ENCODE data around the gene NFE2L3. TPM values are rescaled to one million over a fixed set of nuclear protein-coding genes. Genes with fewer than 3 reads are reported as not detected.

The NFE2L3 gene
- total RNA-seq, 2 donors from 2014 or later, result 1.8 to 2.0 TPM

DNA sequence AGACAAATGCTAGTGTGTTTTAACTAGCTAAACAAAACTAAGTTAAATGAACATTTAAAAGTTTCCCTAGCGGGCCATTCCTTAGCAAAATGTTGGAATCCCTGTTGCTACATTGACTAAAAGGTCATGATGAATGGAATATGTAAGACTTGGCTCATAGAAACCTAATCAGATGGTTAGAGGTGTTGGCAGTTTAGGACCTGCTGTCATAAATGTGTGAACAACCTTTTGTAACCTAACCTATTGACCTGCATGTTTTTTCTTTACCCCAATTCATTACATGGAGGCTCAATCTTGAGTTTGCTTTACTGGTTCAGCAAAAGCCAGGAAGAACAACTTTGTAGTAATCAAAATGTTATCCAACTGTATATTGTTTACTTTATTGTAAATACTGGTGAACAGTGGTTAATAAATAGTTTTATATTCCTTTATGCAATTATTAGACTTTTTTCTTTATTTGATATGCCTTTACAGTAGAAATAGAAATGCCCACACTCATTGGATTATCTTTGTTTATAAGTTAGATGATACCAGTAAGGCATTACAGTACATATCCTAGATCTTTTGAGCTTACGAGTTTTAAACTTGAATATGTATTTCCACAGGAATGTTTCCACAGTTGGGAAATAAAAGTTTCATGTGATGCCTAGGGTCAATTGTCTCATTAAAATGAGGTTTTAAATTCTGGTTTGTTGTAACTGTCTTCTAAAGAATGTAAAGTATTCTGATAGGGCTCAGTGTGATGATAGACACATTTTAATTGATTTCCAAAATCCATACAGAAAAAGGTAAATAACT is 61.1 kb downstream of the NFE2L3 start:
- no peak for DNase-seq (ENCODE audit: low spot score)
- intact Hi-C loops (cut with DNase I), result no loop called here

DNA sequence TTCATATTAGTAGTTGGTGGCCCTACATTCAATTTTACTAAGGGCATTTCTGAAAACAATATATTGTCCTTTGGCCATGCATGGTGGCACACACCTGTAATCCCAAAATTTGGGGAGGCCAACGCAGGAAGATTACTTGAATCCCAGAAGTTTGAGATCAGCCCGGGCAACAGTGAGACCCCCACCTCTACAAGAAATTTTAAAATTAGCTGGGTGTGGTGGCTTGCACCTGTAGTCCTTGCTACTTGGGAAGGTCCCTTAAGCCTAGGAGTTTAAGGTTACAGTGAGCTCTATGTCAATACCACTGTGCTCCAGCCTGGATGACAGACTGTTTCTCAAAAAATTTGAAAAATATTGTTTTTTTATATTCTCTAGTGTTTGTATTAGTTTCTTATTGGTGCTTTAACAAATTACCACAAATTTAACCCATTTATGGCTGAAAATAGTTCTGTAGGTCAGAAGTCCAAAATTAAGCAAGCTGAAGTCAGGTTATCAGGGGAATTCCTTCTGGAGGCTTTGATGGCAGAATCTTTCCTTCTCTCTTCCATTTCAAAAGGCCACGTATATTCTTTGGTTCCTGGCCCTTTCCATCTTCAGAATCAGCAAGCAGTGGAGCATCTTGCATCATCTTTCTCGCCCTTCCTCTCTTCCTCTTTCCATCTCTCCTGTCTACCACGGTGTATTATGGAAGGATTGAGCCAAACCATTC is 62.0 kb downstream of the NFE2L3 start:
- no peak for DNase-seq (ENCODE audit: low spot score)
- intact Hi-C loops (cut with DNase I), result no loop called here

DNA sequence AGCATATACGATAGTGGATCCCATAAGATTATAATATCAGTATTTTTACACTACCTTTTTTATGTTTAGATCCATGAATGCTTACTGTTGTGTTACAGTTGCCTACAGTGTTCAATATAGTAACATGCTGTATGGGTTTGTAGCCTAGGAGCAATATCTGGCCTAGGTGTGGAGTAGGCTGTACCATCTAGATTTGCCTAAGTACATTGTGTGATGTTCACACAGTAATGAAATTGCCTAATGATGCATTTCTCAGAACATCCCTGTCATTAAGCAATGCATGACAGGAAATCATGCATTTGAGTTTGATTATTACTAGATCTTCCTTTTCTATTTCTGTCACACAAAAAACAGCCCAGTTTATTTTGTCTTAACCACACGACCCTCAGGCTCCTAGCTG is 64.1 kb downstream of the NFE2L3 start:
- intact Hi-C loops (cut with DNase I), result no loop called here

DNA sequence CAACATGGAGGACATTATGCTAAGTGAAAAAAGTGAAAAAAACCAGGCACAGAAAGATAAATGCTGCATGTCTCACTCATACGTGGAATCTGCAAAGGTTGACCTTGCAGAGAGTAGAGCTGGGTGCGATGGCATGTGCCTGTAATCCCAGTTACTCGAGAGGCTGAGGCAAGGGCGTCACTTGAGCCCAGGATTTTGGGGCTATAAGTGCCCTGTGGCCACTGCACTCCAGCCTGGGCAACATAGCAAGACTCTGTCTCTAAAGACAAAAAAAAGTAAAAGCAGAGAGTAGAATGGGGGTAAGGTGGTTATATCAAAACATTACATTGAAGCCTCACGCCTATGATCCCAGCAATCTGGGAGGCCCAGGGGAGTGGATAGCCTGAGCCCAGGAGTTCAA is 72.4 kb downstream of the NFE2L3 start:
- no peak for DNase-seq (ENCODE audit: low spot score)
- intact Hi-C loops (cut with DNase I), result no loop called here

More for the DNA sequence above, 64.1 kb downstream of the NFE2L3 start:
- no peak for DNase-seq (ENCODE audit: low spot score)

DNA sequence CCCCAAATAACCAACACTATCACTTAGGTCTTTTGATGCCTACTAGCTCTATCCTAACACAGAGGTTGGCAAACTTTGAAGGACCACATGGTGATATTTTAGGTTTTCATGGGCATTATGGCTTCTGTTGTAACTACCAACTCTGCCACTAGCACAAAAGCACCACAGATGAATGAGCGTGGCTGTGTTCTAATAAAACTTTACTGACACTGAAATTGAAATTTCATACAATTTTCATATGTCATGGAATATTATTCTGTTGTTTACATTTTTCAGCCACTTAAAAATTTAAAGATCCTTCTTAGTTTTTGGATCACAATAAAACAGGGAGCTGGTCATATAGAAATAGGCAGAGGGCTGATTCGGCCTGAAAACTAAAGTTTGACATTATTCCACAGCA is 76.0 kb downstream of the NFE2L3 start:
- no peak for DNase-seq (ENCODE audit: low spot score)
- intact Hi-C loops (cut with DNase I), result no loop called here

DNA sequence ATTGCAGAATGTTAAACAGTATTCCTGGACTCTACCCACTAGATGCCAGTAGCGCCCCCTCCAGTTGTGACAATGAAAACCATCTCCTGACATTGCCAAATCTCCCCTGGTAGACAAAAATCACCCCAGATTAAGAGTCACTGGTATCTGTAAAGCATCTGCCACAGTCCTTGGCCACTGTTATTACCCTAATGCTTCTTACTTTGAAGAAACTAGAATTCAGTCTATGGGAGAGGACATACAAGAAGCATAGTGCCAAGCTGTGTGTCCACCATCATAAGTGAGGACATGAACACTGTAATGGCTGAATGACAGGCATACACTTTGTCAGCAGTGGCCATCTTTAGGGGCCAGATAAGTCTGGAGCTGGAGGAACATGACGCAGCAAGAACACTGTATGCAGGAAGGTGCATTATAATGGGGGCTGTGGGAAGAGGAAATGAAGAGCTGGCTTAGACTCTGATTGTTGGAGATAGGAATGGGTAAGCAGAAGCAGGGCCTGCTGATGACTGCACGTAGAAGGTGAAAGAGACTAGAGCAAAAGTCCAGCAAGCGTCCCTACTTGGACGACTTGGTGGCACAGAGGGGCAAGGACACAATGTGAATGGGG is 82.0 kb downstream of the NFE2L3 start:
- DNase-seq (ENCODE audit: low spot score), result no peak

More for the DNA sequence above, 82.0 kb downstream of the NFE2L3 start:
- intact Hi-C loops (cut with DNase I), result no loop called here

Other genes with a start within 250 kb of the NFE2L3 start
- gene HNRNPA2B1, start 48.5 kb downstream of the NFE2L3 start, total RNA-seq, result 100 to 1,000 TPM; 269 to 275 TPM
- 10 to 100 TPM; 74.2 to 94.8 TPM for gene CBX3, start 49.5 kb downstream of the NFE2L3 start, total RNA-seq
- gene SNX10, start 139.7 kb downstream of the NFE2L3 start, total RNA-seq, result 1 to 10 TPM; 4.0 to 6.5 TPM